ENCODE data around the gene MLLT6. TPM values are rescaled to one million over a fixed set of nuclear protein-coding genes. Genes with fewer than 3 reads are reported as not detected.

The MLLT6 gene
- total and polyA plus RNA-seq, 10 of the 15 experiments (the other 5 are each of a cell fraction or from before 2014, with no cell fraction given), result 4.8 to 105 (median 36.3) TPM

DNA sequence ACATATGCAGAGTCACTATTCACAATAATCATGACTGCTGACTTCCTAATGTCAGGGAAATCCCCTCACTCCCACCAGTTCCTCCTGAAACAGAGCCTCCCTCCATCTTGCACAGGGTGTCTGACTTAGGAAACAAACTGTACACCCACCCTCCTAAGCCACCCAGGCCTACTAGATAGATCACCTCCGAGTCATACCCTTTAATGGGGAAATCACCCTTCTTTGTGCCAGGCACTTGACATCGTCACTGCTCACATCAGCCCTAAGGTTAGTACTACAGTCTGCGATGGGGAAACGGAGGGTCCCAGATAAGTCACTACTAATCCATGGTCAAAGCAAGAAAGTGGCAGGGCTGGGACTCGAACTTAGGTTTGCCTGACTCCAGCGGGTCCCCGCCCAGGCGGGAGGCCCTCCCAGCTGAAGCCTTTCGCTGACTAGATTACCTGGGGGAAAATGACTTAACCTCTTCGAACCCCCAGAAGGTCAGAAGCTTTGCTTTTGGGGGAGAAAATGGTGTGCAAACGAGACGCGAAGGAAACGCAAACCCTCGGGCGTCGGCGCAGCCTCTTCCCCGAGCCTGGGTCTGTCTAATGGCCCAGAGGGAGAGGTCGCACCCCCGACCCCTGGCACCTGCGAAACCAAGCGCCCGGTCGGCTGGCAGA is 3.4 kb upstream of the MLLT6 start (continued):
- TF ChIP-seq, protein P1, sequence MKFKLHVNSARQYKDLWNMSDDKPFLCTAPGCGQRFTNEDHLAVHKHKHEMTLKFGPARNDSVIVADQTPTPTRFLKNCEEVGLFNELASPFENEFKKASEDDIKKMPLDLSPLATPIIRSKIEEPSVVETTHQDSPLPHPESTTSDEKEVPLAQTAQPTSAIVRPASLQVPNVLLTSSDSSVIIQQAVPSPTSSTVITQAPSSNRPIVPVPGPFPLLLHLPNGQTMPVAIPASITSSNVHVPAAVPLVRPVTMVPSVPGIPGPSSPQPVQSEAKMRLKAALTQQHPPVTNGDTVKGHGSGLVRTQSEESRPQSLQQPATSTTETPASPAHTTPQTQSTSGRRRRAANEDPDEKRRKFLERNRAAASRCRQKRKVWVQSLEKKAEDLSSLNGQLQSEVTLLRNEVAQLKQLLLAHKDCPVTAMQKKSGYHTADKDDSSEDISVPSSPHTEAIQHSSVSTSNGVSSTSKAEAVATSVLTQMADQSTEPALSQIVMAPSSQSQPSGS (IDR thresholded peaks at IDR 0.05; ENCODE audit: low read length), result peak; percentile 70
- TF ChIP-seq ZNF217 (IDR thresholded peaks at IDR 0.05), result no peak
- TF ChIP-seq PML (IDR thresholded peaks at IDR 0.05; ENCODE audit: low read length), result peak; percentile 60; the same call in 1 of the 2 replicates
- peak; percentile 11 for TF ChIP-seq HDAC6 (IDR thresholded peaks at IDR 0.05; ENCODE audit: unreplicated experiment)
- TF ChIP-seq RELB (IDR thresholded peaks at IDR 0.05; ENCODE audit: low read depth), result peak; percentile 18; the same call in 1 of the 2 replicates
- no peak for TF ChIP-seq JUNB (IDR thresholded peaks at IDR 0.05)
- TF ChIP-seq EED (IDR thresholded peaks at IDR 0.05; ENCODE audit: low read depth), result no peak; the same call in 1 of the 2 replicates
- no peak; the same call in 1 of the 2 replicates for TF ChIP-seq TAF1 (IDR thresholded peaks at IDR 0.05; ENCODE audit: borderline replicate concordance, low read depth, low read length)
- TF ChIP-seq BACH1 (IDR thresholded peaks at IDR 0.05; ENCODE audit: borderline replicate concordance), result peak; percentile 98
- TF ChIP-seq IRF4 (IDR thresholded peaks at IDR 0.05; ENCODE audit: low read depth, low read length), result peak; percentile 51
- TF ChIP-seq MLLT1 (IDR thresholded peaks at IDR 0.05), result peak; percentile 80; the same call in 1 of the 2 replicates
- TF ChIP-seq IKZF2 (IDR thresholded peaks at IDR 0.05), result peak in 1 of 2 experiments; percentile 13; a peak in 2 of 4 replicates
- TF ChIP-seq, protein P2, sequence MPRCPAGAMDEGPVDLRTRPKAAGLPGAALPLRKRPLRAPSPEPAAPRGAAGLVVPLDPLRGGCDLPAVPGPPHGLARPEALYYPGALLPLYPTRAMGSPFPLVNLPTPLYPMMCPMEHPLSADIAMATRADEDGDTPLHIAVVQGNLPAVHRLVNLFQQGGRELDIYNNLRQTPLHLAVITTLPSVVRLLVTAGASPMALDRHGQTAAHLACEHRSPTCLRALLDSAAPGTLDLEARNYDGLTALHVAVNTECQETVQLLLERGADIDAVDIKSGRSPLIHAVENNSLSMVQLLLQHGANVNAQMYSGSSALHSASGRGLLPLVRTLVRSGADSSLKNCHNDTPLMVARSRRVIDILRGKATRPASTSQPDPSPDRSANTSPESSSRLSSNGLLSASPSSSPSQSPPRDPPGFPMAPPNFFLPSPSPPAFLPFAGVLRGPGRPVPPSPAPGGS (IDR thresholded peaks at IDR 0.05; ENCODE audit: borderline replicate concordance, insufficient read depth, low read depth, low read length, poor library complexity, severe bottlenecking), result peak; percentile 65
